Smooth muscle cell of the coronary artery (primary cell): Measurements from ENCODE around the gene KLF6. TPM values are rescaled to one million over a fixed set of nuclear protein-coding genes. Genes with fewer than 3 reads are reported as not detected.

Experiments used
- total RNA-seq: library from RNA; depleted of rRNA; stranded (reverse); fragments of >200 nt; gene quantifications from 2 replicates; pipeline ENCODE4 v1.2.3, GENCODE V29; 2014; ENCODE audit warnings: low replicate concordance

Gene KLF6
- 44.3 and 47.6 TPM in 2 replicates for total RNA-seq

DNA sequence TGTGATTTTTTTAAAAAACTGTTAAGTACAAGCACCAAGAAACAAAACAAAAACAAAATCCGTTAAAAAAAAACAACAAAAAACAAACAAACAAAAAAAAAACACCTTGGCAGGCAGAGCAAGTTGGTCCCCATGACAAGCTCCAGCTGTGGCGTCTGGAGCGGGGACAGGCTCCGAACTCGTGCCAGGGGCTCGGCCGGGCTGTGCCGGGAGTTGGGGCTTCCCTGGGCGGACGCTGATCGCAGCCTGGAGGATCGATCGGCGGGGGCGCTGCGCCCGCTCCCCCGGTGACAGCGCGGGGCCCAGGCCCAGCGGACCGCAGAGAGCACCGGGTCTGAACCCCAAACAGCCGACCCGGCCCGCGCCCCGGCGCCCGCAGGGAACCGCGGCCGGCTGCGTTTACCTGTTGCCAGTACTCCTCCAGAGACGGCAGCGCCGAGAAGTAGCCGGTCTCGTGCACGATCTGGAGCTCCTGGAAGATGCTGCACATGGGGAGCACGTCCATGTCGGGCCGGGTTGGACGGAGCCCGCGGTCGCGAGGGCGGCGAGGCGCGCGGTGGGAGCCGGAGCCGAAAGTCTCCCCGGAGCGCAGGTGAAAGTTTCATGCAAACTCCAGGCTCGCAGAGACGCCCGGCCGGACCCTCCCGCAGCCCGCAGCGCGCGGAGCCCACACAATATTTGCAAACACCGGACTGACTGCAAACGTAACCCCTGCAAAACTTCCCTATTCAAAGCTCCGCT is at the start of gene KLF6:
Gene KLF6, minus strand, starts transcription at position 700 of the 741 bp plus-strand sequence. Its CDS starts 195 bp downstream, at position 505.

